KOPT-K1 (cell line): ENCODE measurements around the gene PEX14.

Source experiments
- H3K27ac ChIP-seq: fragments of 200-600 bp; sonication (generic); 2 replicates; pipeline ENCODE4 v1.5.1; 2016; ENCODE audit warnings: antibody characterized with exemption, mild to moderate bottlenecking, low read depth, low read length; ENCODE audit not compliant: poor library complexity, severe bottlenecking
- H3K36me3 ChIP-seq: fragments of 200-600 bp; sonication (generic); 2 replicates; pipeline ENCODE4 v1.5.1; 2017; ENCODE audit warnings: antibody characterized with exemption, mild to moderate bottlenecking, low read length, moderate library complexity; ENCODE audit not compliant: insufficient read depth
- H3K9me3 ChIP-seq: fragments of 200-600 bp; sonication (generic); 2 replicates; pipeline ENCODE4 v1.5.1; 2017; ENCODE audit warnings: antibody characterized with exemption, low read length, mild to moderate bottlenecking; ENCODE audit not compliant: insufficient read depth, poor library complexity, severe bottlenecking

Gene PEX14

GRCh38 chr1:10634075-10634427 is 159.3 kb downstream of the PEX14 start:
- peaks cover 4% of the 10 kb centered on the region; the same call in 1 of the 2 replicates for H3K36me3 ChIP-seq
- H3K27ac ChIP-seq, result no peak overlapping the region
- no peaks in the 10 kb centered on the region for H3K9me3 ChIP-seq

- peaks cover 2% of the 10 kb centered on the region; the same call in 1 of the 2 replicates for H3K36me3 ChIP-seq
- H3K9me3 ChIP-seq, result no peaks in the 10 kb centered on the region
- H3K27ac ChIP-seq, result no peak overlapping the region
Observed at GRCh38 chr1:10634428-10635084, 159.8 kb downstream of the PEX14 start.

GRCh38 chr1:10635085-10635896 is 160.5 kb downstream of the PEX14 start:
- Histone ChIP-seq H3K27ac (no peak overlapping the region), H3K36me3 (no peaks in the 10 kb centered on the region; the same call in 1 of the 2 replicates), H3K9me3 (no peaks in the 10 kb centered on the region)

- Histone ChIP-seq H3K9me3 (no peaks in the 10 kb centered on the region), H3K36me3 (no peaks in the 10 kb centered on the region; the same call in 1 of the 2 replicates), H3K27ac (no peak overlapping the region)
Observed at GRCh38 chr1:10635992-10636391, 161.2 kb downstream of the PEX14 start.

GRCh38 chr1:10637400-10637799 is 162.7 kb downstream of the PEX14 start:
- Histone ChIP-seq H3K9me3 (no peaks in the 10 kb centered on the region), H3K27ac (no peak overlapping the region), H3K36me3 (no peaks in the 10 kb centered on the region)

GRCh38 chr1:10637834-10638558 is 163.2 kb downstream of the PEX14 start:
- Histone ChIP-seq H3K27ac (no peak overlapping the region), H3K9me3 (no peaks in the 10 kb centered on the region), H3K36me3 (no peaks in the 10 kb centered on the region)

- Histone ChIP-seq H3K27ac (no peak overlapping the region), H3K9me3 (no peaks in the 10 kb centered on the region), H3K36me3 (no peaks in the 10 kb centered on the region)
Observed at GRCh38 chr1:10638559-10639005, 163.8 kb downstream of the PEX14 start.

- H3K36me3 ChIP-seq, result no peaks in the 10 kb centered on the region
- no peak overlapping the region for H3K27ac ChIP-seq
- no peaks in the 10 kb centered on the region for H3K9me3 ChIP-seq
Observed at GRCh38 chr1:10639011-10639774, 164.4 kb downstream of the PEX14 start.

- Histone ChIP-seq H3K9me3 (no peaks in the 10 kb centered on the region), H3K27ac (no peak overlapping the region), H3K36me3 (no peaks in the 10 kb centered on the region)
Observed at GRCh38 chr1:10639775-10640578, 165.2 kb downstream of the PEX14 start.

- no peaks in the 10 kb centered on the region for H3K9me3 ChIP-seq
- no peaks in the 10 kb centered on the region for H3K36me3 ChIP-seq
- no peak overlapping the region for H3K27ac ChIP-seq
Observed at GRCh38 chr1:10640843-10641553, 166.2 kb downstream of the PEX14 start.

GRCh38 chr1:10641976-10642375 is 167.2 kb downstream of the PEX14 start:
- Histone ChIP-seq H3K9me3 (no peaks in the 10 kb centered on the region), H3K27ac (no peak overlapping the region), H3K36me3 (no peaks in the 10 kb centered on the region)

- H3K27ac ChIP-seq, result no peak overlapping the region
- no peaks in the 10 kb centered on the region for H3K9me3 ChIP-seq
- no peaks in the 10 kb centered on the region for H3K36me3 ChIP-seq
Observed at GRCh38 chr1:10642403-10643080, 167.8 kb downstream of the PEX14 start.

GRCh38 chr1:10643607-10644306 is 169.0 kb downstream of the PEX14 start:
- H3K27ac ChIP-seq, result no peak overlapping the region
- H3K9me3 ChIP-seq, result no peaks in the 10 kb centered on the region
- no peaks in the 10 kb centered on the region for H3K36me3 ChIP-seq
